Measurements from ENCODE around the gene TBXAS1. TPM values are rescaled to one million over a fixed set of nuclear protein-coding genes. Genes with fewer than 3 reads are reported as not detected.

Gene TBXAS1
- total and polyA plus RNA-seq, 2 experiments from 2014 or later, result 1.3 TPM; not detected in 1

GRCh38 chr7:139807009-139807408, 22.1 kb upstream of the TBXAS1 start:
- no peaks in the 10 kb centered on the region for H3K4me1 Mint-ChIP-seq
- DNase-seq (ENCODE audit: low spot score) (no peak), ATAC-seq (no peak)
- no peak overlapping the region for H3K4me2 ChIP-seq
- peak overlapping the region; percentile 23; the same call in 1 of the 2 replicates for H2AFZ ChIP-seq
- H3K36me3 ChIP-seq (ENCODE audit: insufficient read depth), result no peaks in the 10 kb centered on the region; the same call in 1 of the 2 replicates
- H4K20me1 ChIP-seq (replicated peaks; ENCODE audit: insufficient read depth), result no peaks in the 10 kb centered on the region
- H3K9me3 Mint-ChIP-seq, result peaks cover 34% of the 10 kb centered on the region
- peaks cover 24% of the 10 kb centered on the region for H3K36me3 Mint-ChIP-seq (ENCODE audit: low read depth)
- no peaks in the 10 kb centered on the region for H3F3A ChIP-seq (replicated peaks; ENCODE audit: low read depth)
- H3K79me2 ChIP-seq (replicated peaks; ENCODE audit: insufficient read depth), result no peaks in the 10 kb centered on the region
- no peaks in the 10 kb centered on the region for H3K4me1 ChIP-seq (ENCODE audit: insufficient read depth)
- peaks cover 5% of the 10 kb centered on the region for H3K27me3 Mint-ChIP-seq (ENCODE audit: insufficient read depth, low read depth, poor library complexity)
- H3K27ac Mint-ChIP-seq, result no peak overlapping the region
- H3K27ac ChIP-seq (ENCODE audit: low read depth), result no peak overlapping the region
- H3K4me3 Mint-ChIP-seq, result no peak overlapping the region
- H3K4me3 ChIP-seq, result no peak overlapping the region
- H3K27me3 ChIP-seq (ENCODE audit: insufficient read depth), result no peaks in the 10 kb centered on the region
- no peaks in the 10 kb centered on the region for H3K9me2 ChIP-seq (ENCODE audit: insufficient read depth)
- TF ChIP-seq ZNF114 (CRISPR knock-in tag; IDR thresholded peaks at IDR 0.05) (no peak), POLR2AphosphoS5 (IDR thresholded peaks at IDR 0.05; ENCODE audit: low read depth) (no peak), JUNB (IDR thresholded peaks at IDR 0.05; ENCODE audit: unreplicated experiment) (no peak), CREB1 (CRISPR knock-in tag; IDR thresholded peaks at IDR 0.05; ENCODE audit: low read depth) (no peak), ZNF331 (CRISPR knock-in tag; IDR thresholded peaks at IDR 0.05; ENCODE audit: low read depth) (no peak), ZNF462 (CRISPR knock-in tag; IDR thresholded peaks at IDR 0.05) (no peak)
- TF ChIP-seq, protein P1, sequence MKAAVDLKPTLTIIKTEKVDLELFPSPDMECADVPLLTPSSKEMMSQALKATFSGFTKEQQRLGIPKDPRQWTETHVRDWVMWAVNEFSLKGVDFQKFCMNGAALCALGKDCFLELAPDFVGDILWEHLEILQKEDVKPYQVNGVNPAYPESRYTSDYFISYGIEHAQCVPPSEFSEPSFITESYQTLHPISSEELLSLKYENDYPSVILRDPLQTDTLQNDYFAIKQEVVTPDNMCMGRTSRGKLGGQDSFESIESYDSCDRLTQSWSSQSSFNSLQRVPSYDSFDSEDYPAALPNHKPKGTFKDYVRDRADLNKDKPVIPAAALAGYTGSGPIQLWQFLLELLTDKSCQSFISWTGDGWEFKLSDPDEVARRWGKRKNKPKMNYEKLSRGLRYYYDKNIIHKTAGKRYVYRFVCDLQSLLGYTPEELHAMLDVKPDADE (IDR thresholded peaks at IDR 0.05), result no peak
